IPS-20b (cell line): ENCODE results near the gene TMEM258.

ENCODE experiments used
- H3K27ac ChIP-seq: one replicate; pipeline ENCODE4 v1.5.1; 2013; ENCODE audit warnings: low read length
- H3K27me3 ChIP-seq: 2 replicates; pipeline ENCODE4 v1.6.1; 2013; ENCODE audit warnings: mild to moderate bottlenecking, low read length, inconsistent platforms; ENCODE audit not compliant: insufficient read depth
- H3K36me3 ChIP-seq: 2 replicates; pipeline ENCODE4 v1.6.1; 2013; ENCODE audit warnings: low read depth, mild to moderate bottlenecking, inconsistent platforms, low read length, moderate library complexity; ENCODE audit not compliant: insufficient read depth
- H3K4me1 ChIP-seq: 2 replicates; pipeline ENCODE4 v1.6.1; 2013; ENCODE audit warnings: mild to moderate bottlenecking, control low read depth, inconsistent platforms, low read length, moderate library complexity; ENCODE audit not compliant: insufficient read depth
- H3K4me3 ChIP-seq: 2 replicates; pipeline ENCODE4 v1.5.1; 2013; ENCODE audit warnings: mild to moderate bottlenecking, low read length, inconsistent platforms
- H3K9ac ChIP-seq: 2 replicates; pipeline ENCODE4 v1.6.1; 2013; ENCODE audit warnings: low read depth, mild to moderate bottlenecking, inconsistent platforms, low read length, moderate library complexity
- H3K9me3 ChIP-seq: 2 replicates; pipeline ENCODE4 v1.6.1; 2013; ENCODE audit warnings: mild to moderate bottlenecking, low read depth, low read length, inconsistent platforms; ENCODE audit not compliant: insufficient read depth

Gene TMEM258

GRCh38 chr11:61805146-61805545 lies 12.7 kb upstream of the TMEM258 start:
- no peak overlapping the region for H3K27ac ChIP-seq
- no peaks in the 10 kb centered on the region for H3K9me3 ChIP-seq
- peaks cover 98% of the 10 kb centered on the region for H3K36me3 ChIP-seq
- no peak overlapping the region for H3K9ac ChIP-seq
- no peak overlapping the region for H3K4me3 ChIP-seq
- no peaks in the 10 kb centered on the region for H3K4me1 ChIP-seq
- H3K27me3 ChIP-seq, result no peaks in the 10 kb centered on the region

- Histone ChIP-seq H3K9ac (no peak overlapping the region), H3K27ac (no peak overlapping the region), H3K36me3 (peaks cover 98% of the 10 kb centered on the region), H3K9me3 (no peaks in the 10 kb centered on the region), H3K4me3 (no peak overlapping the region), H3K27me3 (no peaks in the 10 kb centered on the region), H3K4me1 (no peaks in the 10 kb centered on the region)
Observed at GRCh38 chr11:61803889-61804647, 11.7 kb upstream of the TMEM258 start.

GRCh38 chr11:61802605-61803004 lies 10.2 kb upstream of the TMEM258 start:
- H3K9me3 ChIP-seq, result no peaks in the 10 kb centered on the region
- H3K27me3 ChIP-seq, result no peaks in the 10 kb centered on the region
- no peak overlapping the region for H3K4me3 ChIP-seq
- H3K9ac ChIP-seq, result no peak overlapping the region
- H3K27ac ChIP-seq, result no peak overlapping the region
- no peaks in the 10 kb centered on the region for H3K4me1 ChIP-seq
- H3K36me3 ChIP-seq, result peaks cover 92% of the 10 kb centered on the region

- H3K9ac ChIP-seq, result no peak overlapping the region
- no peak overlapping the region for H3K27ac ChIP-seq
- H3K36me3 ChIP-seq, result peaks cover 93% of the 10 kb centered on the region
- no peaks in the 10 kb centered on the region for H3K9me3 ChIP-seq
- H3K27me3 ChIP-seq, result no peaks in the 10 kb centered on the region
- H3K4me1 ChIP-seq, result no peaks in the 10 kb centered on the region
- H3K4me3 ChIP-seq, result no peak overlapping the region
Observed at GRCh38 chr11:61800331-61801281, 8.2 kb upstream of the TMEM258 start.

- H3K27ac ChIP-seq, result no peak overlapping the region
- peaks cover 93% of the 10 kb centered on the region for H3K36me3 ChIP-seq
- H3K9me3 ChIP-seq, result no peaks in the 10 kb centered on the region
- H3K9ac ChIP-seq, result no peak overlapping the region
- H3K27me3 ChIP-seq, result no peaks in the 10 kb centered on the region
- no peaks in the 10 kb centered on the region for H3K4me1 ChIP-seq
- no peak overlapping the region for H3K4me3 ChIP-seq
Observed at GRCh38 chr11:61799665-61800284, 7.4 kb upstream of the TMEM258 start.

GRCh38 chr11:61797263-61797944 lies 5.0 kb upstream of the TMEM258 start:
- Histone ChIP-seq H3K36me3 (peaks cover 73% of the 10 kb centered on the region), H3K27me3 (no peaks in the 10 kb centered on the region), H3K27ac (no peak overlapping the region), H3K9ac (no peak overlapping the region), H3K9me3 (no peaks in the 10 kb centered on the region), H3K4me3 (no peak overlapping the region), H3K4me1 (0 out of 2 replicates have a peak, but pooled peaks cover 4% of the 10 kb centered on the region)

- Histone ChIP-seq H3K9me3 (no peaks in the 10 kb centered on the region), H3K36me3 (peaks cover 59% of the 10 kb centered on the region), H3K9ac (no peak overlapping the region), H3K27ac (no peak overlapping the region), H3K4me3 (no peak overlapping the region), H3K27me3 (no peaks in the 10 kb centered on the region), H3K4me1 (peaks cover 4% of the 10 kb centered on the region; the same call in 1 of the 2 replicates)
Observed at GRCh38 chr11:61795876-61796526, 3.6 kb upstream of the TMEM258 start.

- Histone ChIP-seq H3K9ac (no peak overlapping the region), H3K27me3 (no peaks in the 10 kb centered on the region), H3K4me3 (no peak overlapping the region), H3K4me1 (peaks cover 4% of the 10 kb centered on the region; the same call in 1 of the 2 replicates), H3K9me3 (no peaks in the 10 kb centered on the region), H3K27ac (no peak overlapping the region), H3K36me3 (peaks cover 56% of the 10 kb centered on the region)
Observed at GRCh38 chr11:61795459-61795858, 3.1 kb upstream of the TMEM258 start.

GRCh38 chr11:61794579-61794978 lies 2.2 kb upstream of the TMEM258 start:
- peaks cover 56% of the 10 kb centered on the region for H3K36me3 ChIP-seq
- H3K4me1 ChIP-seq, result peaks cover 4% of the 10 kb centered on the region; the same call in 1 of the 2 replicates
- H3K27me3 ChIP-seq, result no peaks in the 10 kb centered on the region
- no peak overlapping the region for H3K27ac ChIP-seq
- H3K9ac ChIP-seq, result no peak overlapping the region; the same call in 1 of the 2 replicates
- no peaks in the 10 kb centered on the region for H3K9me3 ChIP-seq
- no peak overlapping the region for H3K4me3 ChIP-seq

GRCh38 chr11:61793829-61794204 lies 1.4 kb upstream of the TMEM258 start:
- H3K4me1 ChIP-seq, result peaks cover 4% of the 10 kb centered on the region; the same call in 1 of the 2 replicates
- no peaks in the 10 kb centered on the region for H3K27me3 ChIP-seq
- H3K4me3 ChIP-seq, result peak overlapping the region; percentile 100
- peaks cover 58% of the 10 kb centered on the region for H3K36me3 ChIP-seq
- H3K9ac ChIP-seq, result peak overlapping the region; percentile 100; the same call in 1 of the 2 replicates
- H3K9me3 ChIP-seq, result no peaks in the 10 kb centered on the region
- no peak overlapping the region for H3K27ac ChIP-seq
